GM23338 (cell line): ENCODE results near the gene FOXA2. TPM values are rescaled to one million over a fixed set of nuclear protein-coding genes. Genes with fewer than 3 reads are reported as not detected.

Experiments
- ATAC-seq: fragments of 200-7000 bp; cut with Tn5 transposase; 3 replicates; pipeline ENCODE4 v1.9.1; 2020
- DNase-seq: peaks from one replicate; pipeline ENCODE4 v3.0.0-alpha.2; 2015; ENCODE audit warnings: low spot score
- H2AFZ ChIP-seq: fragments of 200-600 bp; sonication (generic); 2 replicates; pipeline ENCODE4 v1.8.0; 2016; ENCODE audit warnings: antibody characterized with exemption, mild to moderate bottlenecking, moderate library complexity
- H3F3A ChIP-seq: fragments of 200-600 bp; sonication (generic); replicated peaks from 2 replicates; pipeline ENCODE4 v1.8.0; 2017; ENCODE audit warnings: antibody characterized with exemption, mixed run types, low read depth
- H3K27ac ChIP-seq: fragments of 200-600 bp; sonication (generic); 2 replicates; pipeline ENCODE4 v1.6.1; 2016; ENCODE audit warnings: low read depth
- H3K27me3 ChIP-seq: fragments of 200-600 bp; sonication (generic); 2 replicates; pipeline ENCODE4 v1.8.0; 2016; ENCODE audit warnings: mild to moderate bottlenecking, mixed run types, moderate library complexity; ENCODE audit not compliant: insufficient read depth
- H3K36me3 ChIP-seq: fragments of 200-600 bp; sonication (generic); 2 replicates; pipeline ENCODE4 v1.8.0; 2016; ENCODE audit warnings: mild to moderate bottlenecking; ENCODE audit not compliant: insufficient read depth
- H3K4me1 ChIP-seq: fragments of 200-600 bp; sonication (generic); 2 replicates; pipeline ENCODE4 v1.8.0; 2016; ENCODE audit warnings: mild to moderate bottlenecking, moderate library complexity; ENCODE audit not compliant: insufficient read depth
- H3K4me2 ChIP-seq: fragments of 200-600 bp; sonication (generic); 2 replicates; pipeline ENCODE4 v1.7.1; 2017; ENCODE audit warnings: mixed run types
- H3K4me3 ChIP-seq: fragments of 200-600 bp; sonication (generic); 2 replicates; pipeline ENCODE4 v1.6.1; 2016; ENCODE audit warnings: mixed run types
- H3K79me2 ChIP-seq: fragments of 200-600 bp; sonication (generic); replicated peaks from 2 replicates; pipeline ENCODE4 v1.8.0; 2017; ENCODE audit warnings: mild to moderate bottlenecking; ENCODE audit not compliant: insufficient read depth
- H3K9me2 ChIP-seq: fragments of 200-600 bp; sonication (generic); 2 replicates; pipeline ENCODE4 v1.8.0; 2017; ENCODE audit not compliant: insufficient read depth
- H4K20me1 ChIP-seq: fragments of 200-600 bp; sonication (generic); replicated peaks from 2 replicates; pipeline ENCODE4 v1.8.0; 2017; ENCODE audit warnings: mild to moderate bottlenecking; ENCODE audit not compliant: insufficient read depth
- H3K27ac Mint-ChIP-seq: 2 replicates; pipeline ENCODE4 v1.8.0; 2020; ENCODE audit warnings: inconsistent platforms, mild to moderate bottlenecking, moderate library complexity, mixed read lengths
- H3K27me3 Mint-ChIP-seq: 3 replicates; pipeline ENCODE4 v1.8.0; 2022; ENCODE audit warnings: low read depth, mild to moderate bottlenecking, moderate library complexity, mixed read lengths, inconsistent platforms; ENCODE audit not compliant: insufficient read depth, poor library complexity
- H3K36me3 Mint-ChIP-seq: 3 replicates; pipeline ENCODE4 v1.8.0; 2021; ENCODE audit warnings: low read depth, mild to moderate bottlenecking, inconsistent platforms, moderate library complexity, mixed read lengths
- H3K4me1 Mint-ChIP-seq: 3 replicates; pipeline ENCODE4 v1.8.0; 2020; ENCODE audit warnings: mild to moderate bottlenecking, inconsistent platforms, mixed read lengths
- H3K4me3 Mint-ChIP-seq: 3 replicates; pipeline ENCODE4 v1.8.0; 2021; ENCODE audit warnings: moderate library complexity, mild to moderate bottlenecking, inconsistent platforms, mixed read lengths
- H3K9me3 Mint-ChIP-seq: 3 replicates; pipeline ENCODE4 v1.8.0; 2020; ENCODE audit warnings: moderate library complexity, mild to moderate bottlenecking, inconsistent platforms, mixed read lengths
- EZH2phosphoT487 ChIP-seq: fragments of 200-600 bp; sonication (generic); IDR thresholded peaks from one replicate; pipeline ENCODE4 v1.8.1; 2018; ENCODE audit warnings: antibody characterized with exemption; ENCODE audit not compliant: unreplicated experiment
- JUNB ChIP-seq: IDR thresholded peaks from one replicate; pipeline ENCODE4 v1.6.1; 2016; ENCODE audit warnings: antibody characterized with exemption; ENCODE audit not compliant: unreplicated experiment
- POLR2AphosphoS5 ChIP-seq: IDR thresholded peaks from 2 replicates; pipeline ENCODE4 v1.6.1; 2016; ENCODE audit warnings: antibody characterized with exemption, low read depth
- STAT1 ChIP-seq: IDR thresholded peaks from one replicate; pipeline ENCODE4 v1.6.1; 2016; ENCODE audit warnings: antibody characterized with exemption; ENCODE audit not compliant: unreplicated experiment
- ZNF331 ChIP-seq: fragments of 250-450 bp; sonication (Bioruptor Pico); IDR thresholded peaks from 2 replicates; pipeline ENCODE4 v1.5.0; 2020; ENCODE audit warnings: low read depth, mild to moderate bottlenecking, moderate library complexity
- polyA plus RNA-seq: library from polyadenylated mRNA; unstranded; fragments of >200 nt; fragmentation: Nextera tagmentation; extraction: Ambion mirVana; gene quantifications from 2 replicates; pipeline ENCODE4 v1.2.1, GENCODE V29; 2016
- total RNA-seq: library from RNA; depleted of rRNA; stranded (reverse); fragments of >200 nt; shearing (Covaris generic); gene quantifications from 2 replicates; pipeline ENCODE4 v1.2.3, GENCODE V29; 2014
- TF ChIP-seq, protein P1 (sequence below): fragments of 250-450 bp; sonication (Bioruptor Pico); IDR thresholded peaks from 2 replicates; pipeline ENCODE4 v1.5.0; 2020; ENCODE audit warnings: mild to moderate bottlenecking, moderate library complexity
- TF ChIP-seq, protein P2 (sequence below): IDR thresholded peaks from 2 replicates; pipeline ENCODE4 v1.6.1; 2016; ENCODE audit warnings: antibody characterized with exemption
- TF ChIP-seq, protein P3 (sequence below): IDR thresholded peaks from one replicate; pipeline ENCODE4 v1.6.1; 2018; ENCODE audit warnings: antibody characterized with exemption; ENCODE audit not compliant: unreplicated experiment

The FOXA2 gene
- total and polyA plus RNA-seq, 2 experiments from 2014 or later, result not detected

DNA sequence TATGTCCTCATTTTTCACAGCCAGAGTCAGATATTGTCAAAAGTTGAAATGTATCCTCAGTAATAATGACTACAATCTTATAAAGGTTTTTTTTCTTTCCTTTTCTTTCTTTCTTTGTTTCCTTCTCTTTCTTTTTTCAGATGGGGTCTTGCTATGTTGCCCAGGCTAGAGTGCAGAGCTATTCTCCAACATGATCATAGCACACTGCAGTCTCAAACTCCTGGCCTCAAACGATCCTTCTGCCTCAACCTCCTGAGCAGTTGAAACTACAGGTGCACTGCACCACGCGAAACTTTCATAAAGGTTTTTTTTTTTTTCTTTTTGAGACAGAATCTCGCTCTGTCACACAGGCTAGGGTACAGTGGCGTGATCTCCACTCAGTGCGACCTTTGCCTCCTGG is 31.1 kb upstream of the FOXA2 start (continued):
- TF ChIP-seq, protein P1, sequence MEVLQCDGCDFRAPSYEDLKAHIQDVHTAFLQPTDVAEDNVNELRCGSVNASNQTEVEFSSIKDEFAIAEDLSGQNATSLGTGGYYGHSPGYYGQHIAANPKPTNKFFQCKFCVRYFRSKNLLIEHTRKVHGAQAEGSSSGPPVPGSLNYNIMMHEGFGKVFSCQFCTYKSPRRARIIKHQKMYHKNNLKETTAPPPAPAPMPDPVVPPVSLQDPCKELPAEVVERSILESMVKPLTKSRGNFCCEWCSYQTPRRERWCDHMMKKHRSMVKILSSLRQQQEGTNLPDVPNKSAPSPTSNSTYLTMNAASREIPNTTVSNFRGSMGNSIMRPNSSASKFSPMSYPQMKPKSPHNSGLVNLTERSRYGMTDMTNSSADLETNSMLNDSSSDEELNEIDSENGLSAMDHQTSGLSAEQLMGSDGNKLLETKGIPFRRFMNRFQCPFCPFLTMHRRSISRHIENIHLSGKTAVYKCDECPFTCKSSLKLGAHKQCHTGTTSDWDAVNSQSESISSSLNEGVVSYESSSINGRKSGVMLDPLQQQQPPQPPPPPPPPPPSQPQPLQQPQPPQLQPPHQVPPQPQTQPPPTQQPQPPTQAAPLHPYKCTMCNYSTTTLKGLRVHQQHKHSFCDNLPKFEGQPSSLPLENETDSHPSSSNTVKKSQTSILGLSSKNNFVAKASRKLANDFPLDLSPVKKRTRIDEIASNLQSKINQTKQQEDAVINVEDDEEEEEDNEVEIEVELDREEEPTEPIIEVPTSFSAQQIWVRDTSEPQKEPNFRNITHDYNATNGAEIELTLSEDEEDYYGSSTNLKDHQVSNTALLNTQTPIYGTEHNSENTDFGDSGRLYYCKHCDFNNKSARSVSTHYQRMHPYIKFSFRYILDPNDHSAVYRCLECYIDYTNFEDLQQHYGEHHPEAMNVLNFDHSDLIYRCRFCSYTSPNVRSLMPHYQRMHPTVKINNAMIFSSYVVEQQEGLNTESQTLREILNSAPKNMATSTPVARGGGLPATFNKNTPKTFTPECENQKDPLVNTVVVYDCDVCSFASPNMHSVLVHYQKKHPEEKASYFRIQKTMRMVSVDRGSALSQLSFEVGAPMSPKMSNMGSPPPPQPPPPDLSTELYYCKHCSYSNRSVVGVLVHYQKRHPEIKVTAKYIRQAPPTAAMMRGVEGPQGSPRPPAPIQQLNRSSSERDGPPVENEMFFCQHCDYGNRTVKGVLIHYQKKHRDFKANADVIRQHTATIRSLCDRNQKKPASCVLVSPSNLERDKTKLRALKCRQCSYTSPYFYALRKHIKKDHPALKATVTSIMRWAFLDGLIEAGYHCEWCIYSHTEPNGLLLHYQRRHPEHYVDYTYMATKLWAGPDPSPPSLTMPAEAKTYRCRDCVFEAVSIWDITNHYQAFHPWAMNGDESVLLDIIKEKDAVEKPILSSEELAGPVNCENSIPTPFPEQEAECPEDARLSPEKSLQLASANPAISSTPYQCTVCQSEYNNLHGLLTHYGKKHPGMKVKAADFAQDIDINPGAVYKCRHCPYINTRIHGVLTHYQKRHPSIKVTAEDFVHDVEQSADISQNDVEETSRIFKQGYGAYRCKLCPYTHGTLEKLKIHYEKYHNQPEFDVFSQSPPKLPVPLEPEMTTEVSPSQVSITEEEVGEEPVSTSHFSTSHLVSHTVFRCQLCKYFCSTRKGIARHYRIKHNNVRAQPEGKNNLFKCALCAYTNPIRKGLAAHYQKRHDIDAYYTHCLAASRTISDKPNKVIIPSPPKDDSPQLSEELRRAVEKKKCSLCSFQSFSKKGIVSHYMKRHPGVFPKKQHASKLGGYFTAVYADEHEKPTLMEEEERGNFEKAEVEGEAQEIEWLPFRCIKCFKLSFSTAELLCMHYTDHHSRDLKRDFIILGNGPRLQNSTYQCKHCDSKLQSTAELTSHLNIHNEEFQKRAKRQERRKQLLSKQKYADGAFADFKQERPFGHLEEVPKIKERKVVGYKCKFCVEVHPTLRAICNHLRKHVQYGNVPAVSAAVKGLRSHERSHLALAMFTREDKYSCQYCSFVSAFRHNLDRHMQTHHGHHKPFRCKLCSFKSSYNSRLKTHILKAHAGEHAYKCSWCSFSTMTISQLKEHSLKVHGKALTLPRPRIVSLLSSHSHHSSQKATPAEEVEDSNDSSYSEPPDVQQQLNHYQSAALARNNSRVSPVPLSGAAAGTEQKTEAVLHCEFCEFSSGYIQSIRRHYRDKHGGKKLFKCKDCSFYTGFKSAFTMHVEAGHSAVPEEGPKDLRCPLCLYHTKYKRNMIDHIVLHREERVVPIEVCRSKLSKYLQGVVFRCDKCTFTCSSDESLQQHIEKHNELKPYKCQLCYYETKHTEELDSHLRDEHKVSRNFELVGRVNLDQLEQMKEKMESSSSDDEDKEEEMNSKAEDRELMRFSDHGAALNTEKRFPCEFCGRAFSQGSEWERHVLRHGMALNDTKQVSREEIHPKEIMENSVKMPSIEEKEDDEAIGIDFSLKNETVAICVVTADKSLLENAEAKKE, result no peak
- TF ChIP-seq JUNB (no peak), POLR2AphosphoS5 (no peak)
- TF ChIP-seq, protein P2, sequence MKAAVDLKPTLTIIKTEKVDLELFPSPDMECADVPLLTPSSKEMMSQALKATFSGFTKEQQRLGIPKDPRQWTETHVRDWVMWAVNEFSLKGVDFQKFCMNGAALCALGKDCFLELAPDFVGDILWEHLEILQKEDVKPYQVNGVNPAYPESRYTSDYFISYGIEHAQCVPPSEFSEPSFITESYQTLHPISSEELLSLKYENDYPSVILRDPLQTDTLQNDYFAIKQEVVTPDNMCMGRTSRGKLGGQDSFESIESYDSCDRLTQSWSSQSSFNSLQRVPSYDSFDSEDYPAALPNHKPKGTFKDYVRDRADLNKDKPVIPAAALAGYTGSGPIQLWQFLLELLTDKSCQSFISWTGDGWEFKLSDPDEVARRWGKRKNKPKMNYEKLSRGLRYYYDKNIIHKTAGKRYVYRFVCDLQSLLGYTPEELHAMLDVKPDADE, result no peak

GRCh38 chr20:22611636-22612035 is 27.3 kb upstream of the FOXA2 start:
- H3K27ac ChIP-seq, result no peak overlapping the region
- H4K20me1 ChIP-seq, result no peaks in the 10 kb centered on the region
- peaks cover 15% of the 10 kb centered on the region for H3K4me1 Mint-ChIP-seq
- no peak overlapping the region for H3K4me3 ChIP-seq
- H3K4me3 Mint-ChIP-seq, result no peak overlapping the region
- ATAC-seq (peak; percentile 88), DNase-seq (peak; percentile 46)
- H3K27ac Mint-ChIP-seq, result no peak overlapping the region
- H3K9me2 ChIP-seq, result peaks cover 15% of the 10 kb centered on the region; the same call in 1 of the 2 replicates
- no peak overlapping the region for H2AFZ ChIP-seq
- H3K9me3 Mint-ChIP-seq, result peaks cover 3% of the 10 kb centered on the region; the same call in 2 of the 3 replicates
- no peaks in the 10 kb centered on the region for H3K27me3 ChIP-seq
- H3K4me2 ChIP-seq, result no peak overlapping the region
- H3K27me3 Mint-ChIP-seq, result peaks cover 2% of the 10 kb centered on the region
- H3K36me3 Mint-ChIP-seq, result peaks cover 5% of the 10 kb centered on the region; the same call in 2 of the 3 replicates
- no peaks in the 10 kb centered on the region for H3K79me2 ChIP-seq
- H3K36me3 ChIP-seq, result no peaks in the 10 kb centered on the region
- H3K4me1 ChIP-seq, result no peaks in the 10 kb centered on the region; the same call in none of the 2 replicates
- H3F3A ChIP-seq, result no peaks in the 10 kb centered on the region
- TF ChIP-seq ZNF331 (CRISPR knock-in tag) (no peak), STAT1 (no peak), EZH2phosphoT487 (no peak), JUNB (no peak)
- TF ChIP-seq, protein P3, sequence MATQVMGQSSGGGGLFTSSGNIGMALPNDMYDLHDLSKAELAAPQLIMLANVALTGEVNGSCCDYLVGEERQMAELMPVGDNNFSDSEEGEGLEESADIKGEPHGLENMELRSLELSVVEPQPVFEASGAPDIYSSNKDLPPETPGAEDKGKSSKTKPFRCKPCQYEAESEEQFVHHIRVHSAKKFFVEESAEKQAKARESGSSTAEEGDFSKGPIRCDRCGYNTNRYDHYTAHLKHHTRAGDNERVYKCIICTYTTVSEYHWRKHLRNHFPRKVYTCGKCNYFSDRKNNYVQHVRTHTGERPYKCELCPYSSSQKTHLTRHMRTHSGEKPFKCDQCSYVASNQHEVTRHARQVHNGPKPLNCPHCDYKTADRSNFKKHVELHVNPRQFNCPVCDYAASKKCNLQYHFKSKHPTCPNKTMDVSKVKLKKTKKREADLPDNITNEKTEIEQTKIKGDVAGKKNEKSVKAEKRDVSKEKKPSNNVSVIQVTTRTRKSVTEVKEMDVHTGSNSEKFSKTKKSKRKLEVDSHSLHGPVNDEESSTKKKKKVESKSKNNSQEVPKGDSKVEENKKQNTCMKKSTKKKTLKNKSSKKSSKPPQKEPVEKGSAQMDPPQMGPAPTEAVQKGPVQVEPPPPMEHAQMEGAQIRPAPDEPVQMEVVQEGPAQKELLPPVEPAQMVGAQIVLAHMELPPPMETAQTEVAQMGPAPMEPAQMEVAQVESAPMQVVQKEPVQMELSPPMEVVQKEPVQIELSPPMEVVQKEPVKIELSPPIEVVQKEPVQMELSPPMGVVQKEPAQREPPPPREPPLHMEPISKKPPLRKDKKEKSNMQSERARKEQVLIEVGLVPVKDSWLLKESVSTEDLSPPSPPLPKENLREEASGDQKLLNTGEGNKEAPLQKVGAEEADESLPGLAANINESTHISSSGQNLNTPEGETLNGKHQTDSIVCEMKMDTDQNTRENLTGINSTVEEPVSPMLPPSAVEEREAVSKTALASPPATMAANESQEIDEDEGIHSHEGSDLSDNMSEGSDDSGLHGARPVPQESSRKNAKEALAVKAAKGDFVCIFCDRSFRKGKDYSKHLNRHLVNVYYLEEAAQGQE, result no peak
- TF ChIP-seq, protein P2, result no peak
